Measurements from ENCODE around the gene USP47.

Gene USP47

DNA sequence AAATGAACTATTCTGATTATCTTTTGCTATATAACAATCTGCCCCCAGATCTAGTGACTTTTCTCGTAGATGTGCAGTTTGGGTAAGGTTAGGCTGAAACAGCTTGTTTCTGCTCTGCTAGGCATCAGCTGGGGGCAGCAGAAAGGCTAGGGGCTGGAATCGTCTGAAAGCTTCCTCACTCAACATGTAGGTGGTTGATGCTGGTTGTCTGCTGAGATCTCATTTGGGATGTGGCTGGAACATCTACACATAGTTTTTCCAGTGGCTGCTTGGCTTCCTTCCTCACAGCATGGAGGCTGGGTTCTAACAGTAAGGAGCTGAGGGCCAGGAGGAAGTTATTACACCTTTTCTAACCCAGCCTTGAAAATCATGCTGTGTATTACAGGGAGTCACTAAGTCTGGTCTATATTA, 30.2 kb downstream of the USP47 start:
- no peak for DNase-seq

DNA sequence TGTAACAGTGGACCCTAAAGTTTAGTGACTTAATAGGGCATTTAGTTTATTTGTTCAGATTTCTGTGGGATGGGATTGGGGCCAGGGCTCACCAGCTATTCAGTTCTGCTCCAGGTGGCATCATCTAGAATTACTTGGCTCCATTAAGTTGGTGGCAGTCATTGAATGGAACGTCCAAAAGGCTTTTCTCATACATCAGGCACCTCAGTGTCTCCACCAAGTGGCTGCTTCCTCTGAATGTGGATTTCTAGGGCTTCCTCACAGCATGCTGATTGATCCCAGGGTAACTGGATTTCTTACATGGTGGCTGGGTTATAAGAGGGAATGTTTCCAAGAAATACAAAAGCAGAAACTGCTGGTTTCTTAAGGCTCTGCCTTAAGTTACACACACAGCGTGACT, 34.7 kb downstream of the USP47 start:
- no peak for DNase-seq

DNA sequence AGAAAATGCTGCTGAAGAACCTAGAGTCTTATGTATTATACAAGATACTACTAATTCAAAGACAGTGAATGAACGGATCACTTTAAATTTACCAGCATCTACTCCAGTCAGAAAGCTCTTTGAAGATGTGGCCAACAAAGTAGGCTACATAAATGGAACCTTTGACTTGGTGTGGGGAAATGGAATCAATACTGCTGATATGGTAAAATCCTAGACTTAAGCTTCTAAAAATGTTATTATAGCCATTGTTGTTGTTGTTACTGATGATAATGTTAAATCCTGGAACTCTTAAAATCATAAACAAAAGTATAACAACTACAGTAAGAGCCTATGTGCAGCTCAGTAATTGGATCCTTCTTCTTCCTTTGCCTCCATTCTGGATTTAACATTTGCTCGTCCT, 38.4 kb downstream of the USP47 start:
- DNase-seq: no peak

- no peak for DNase-seq
Observed at GRCh38 chr11:11882539-11882938, 40.8 kb downstream of the USP47 start.

- DNase-seq: no peak
Observed at GRCh38 chr11:11884351-11884750, 42.6 kb downstream of the USP47 start.

DNA sequence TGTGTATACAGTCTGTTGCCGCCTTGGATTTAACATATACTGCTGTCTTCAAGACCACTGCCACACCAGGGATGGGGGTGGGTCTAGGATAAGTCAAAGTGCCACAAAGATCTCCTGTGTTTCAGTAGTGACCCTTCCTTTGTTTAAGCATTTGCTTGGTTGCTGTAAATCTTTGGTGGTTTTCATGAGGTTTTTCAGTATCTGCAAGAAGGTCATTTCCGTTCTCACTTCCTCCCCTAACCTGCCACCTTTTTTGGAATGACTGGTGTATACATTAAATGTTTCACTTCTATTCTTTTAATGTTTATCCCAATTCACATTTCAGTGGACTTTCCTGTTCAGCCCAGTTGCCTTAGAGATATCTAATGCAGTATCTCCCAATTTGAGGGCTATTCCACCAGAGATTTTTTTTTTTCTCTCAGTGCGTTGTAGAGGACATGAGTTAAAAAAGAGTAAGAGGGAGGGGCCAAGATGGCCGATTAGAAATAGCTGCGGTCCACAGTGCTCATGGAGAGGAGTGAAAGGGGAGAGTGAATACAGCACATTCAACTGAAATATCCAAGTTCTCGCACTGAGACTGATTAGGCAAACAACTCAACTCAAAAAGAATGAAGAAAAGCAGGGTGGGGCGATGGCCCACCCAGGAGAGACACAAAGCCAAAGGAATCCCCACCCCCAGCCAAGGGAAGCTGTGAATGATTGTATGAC, 43.2 kb downstream of the USP47 start:
- DNase-seq: no peak

GRCh38 chr11:11894486-11894885, 52.7 kb downstream of the USP47 start:
- no peak for DNase-seq

GRCh38 chr11:11895672-11896071, 53.9 kb downstream of the USP47 start:
- no peak for DNase-seq

DNA sequence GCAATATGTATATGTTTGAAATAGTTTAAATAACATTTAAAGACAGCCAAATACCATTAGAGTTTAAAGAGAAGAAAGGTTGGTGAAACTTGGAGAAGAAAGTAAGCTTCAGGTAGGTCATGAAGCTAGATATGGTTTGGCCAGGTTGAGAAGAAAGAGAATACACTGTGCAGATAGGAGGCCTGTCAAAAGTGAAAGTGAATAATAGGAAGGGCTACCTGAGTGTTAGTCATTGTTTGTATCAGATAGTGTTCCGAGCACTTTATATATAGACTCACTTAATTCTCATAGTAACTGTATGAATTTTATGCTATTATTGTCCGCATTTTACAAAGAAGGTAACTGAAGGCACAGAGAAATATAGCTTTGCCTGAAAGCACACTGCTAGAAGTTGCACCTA, 56.9 kb downstream of the USP47 start:
- no peak for DNase-seq

DNA sequence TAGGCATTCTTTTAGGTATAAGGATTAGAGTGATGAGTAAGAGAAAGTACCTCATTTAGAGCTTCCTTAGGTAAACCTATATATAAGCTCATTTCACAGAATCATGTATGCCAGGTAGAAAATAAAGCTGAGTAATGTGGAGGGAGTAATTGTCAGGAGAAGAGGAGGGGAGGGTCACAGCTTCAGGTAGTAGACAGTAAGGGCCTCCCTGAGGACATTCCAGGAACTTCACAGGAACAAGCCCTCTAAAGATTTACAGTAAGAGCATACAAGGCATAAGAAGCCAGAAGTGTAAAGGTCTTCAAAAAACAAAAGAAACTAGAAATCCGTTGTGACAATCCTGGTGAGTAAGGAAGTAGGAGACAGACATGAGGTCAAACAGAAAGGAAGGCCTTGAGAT, 57.6 kb downstream of the USP47 start:
- no peak for DNase-seq

- no peak for DNase-seq
Observed at GRCh38 chr11:11901929-11902328, 60.2 kb downstream of the USP47 start.

DNA sequence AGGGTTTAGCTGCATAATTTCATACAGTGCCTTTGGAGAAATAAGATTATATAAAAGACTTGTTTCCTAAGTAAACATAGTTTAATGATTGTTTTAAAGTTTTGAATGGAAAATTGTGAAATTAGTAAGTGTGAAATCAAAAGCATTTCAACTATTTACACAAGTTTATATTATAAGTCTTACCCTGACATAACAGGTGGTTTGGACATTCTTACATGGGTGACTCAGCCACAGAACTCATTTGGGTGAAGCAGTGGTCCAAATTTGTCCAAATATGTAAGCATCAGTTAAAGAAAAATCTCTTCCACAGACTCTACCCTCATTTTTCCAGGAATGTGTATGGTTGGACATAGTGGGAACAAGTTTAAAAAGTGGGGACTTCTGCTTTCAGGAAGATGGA, 68.0 kb downstream of the USP47 start:
- DNase-seq: no peak

- DNase-seq: no peak
Observed at GRCh38 chr11:11910541-11910940, 68.8 kb downstream of the USP47 start.

- DNase-seq: no peak
Observed at GRCh38 chr11:11913395-11913794, 71.6 kb downstream of the USP47 start.

- no peak for DNase-seq
Observed at GRCh38 chr11:11915625-11916024, 73.9 kb downstream of the USP47 start.

GRCh38 chr11:11916981-11917399, 75.2 kb downstream of the USP47 start:
- no peak for DNase-seq

DNA sequence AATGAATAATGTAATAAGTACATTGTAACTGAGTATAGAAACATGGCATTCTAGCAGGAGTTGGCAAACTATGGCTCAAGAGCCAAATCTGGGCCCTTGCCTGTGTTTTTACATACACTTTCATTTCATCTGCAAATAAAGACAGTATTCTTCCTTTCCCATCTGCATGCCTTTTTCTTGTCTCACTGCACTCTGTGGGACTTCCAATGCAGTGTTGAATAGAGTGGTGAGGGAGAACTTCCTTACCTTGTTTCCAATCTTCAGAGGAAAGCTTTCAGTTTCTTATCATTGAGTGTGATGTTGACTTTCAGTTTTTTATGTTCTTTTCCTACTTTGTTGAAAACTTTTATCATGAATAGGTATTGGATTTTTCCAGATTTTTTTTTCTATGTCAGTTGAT, 82.1 kb downstream of the USP47 start:
- DNase-seq: no peak

DNA sequence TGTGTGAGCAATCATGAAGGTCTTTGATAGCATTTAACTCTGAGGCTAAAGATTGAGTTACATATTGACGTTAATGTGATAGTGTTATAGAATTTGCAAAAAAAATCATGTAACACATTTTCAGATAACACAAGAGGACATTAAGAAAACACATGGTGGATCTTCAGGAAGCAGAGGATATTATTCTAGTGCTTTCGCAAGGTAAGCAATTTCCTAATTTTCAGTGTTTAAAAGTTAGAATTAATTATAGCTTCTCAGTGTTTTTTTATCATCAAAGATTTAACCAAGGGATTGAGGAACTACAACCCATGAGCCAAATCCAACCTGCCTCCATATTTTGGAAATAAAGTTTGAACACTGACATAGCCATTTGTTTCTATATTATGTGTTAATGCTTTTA, 88.1 kb downstream of the USP47 start:
- no peak for DNase-seq

DNA sequence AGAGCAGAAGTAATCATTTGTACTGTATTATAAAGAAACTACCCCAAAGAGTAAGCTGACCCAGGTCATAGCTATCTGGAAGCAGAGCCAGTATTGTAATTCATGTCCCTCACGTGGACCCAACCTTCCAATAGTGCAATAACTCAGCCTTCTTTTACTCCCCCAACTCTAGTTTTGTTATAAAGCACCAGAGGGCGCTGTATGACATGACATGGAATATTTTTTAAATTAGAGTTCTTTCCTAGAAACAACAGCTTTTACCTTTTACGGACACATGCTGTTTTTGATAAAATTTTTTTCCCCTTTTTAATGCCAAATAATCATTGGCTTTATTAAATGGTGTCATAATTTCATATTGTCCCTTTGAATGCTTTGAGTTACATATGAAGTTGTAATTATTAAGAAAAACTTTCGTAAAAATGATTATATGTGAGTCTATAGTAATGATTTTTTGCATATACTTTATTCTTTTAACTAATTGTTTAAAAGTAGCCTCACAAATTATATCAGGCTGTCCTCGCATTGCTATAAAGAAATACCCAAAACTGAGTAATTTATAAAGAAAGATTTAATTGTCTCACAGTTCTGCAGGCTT, 89.8 kb downstream of the USP47 start:
- no peak for DNase-seq

DNA sequence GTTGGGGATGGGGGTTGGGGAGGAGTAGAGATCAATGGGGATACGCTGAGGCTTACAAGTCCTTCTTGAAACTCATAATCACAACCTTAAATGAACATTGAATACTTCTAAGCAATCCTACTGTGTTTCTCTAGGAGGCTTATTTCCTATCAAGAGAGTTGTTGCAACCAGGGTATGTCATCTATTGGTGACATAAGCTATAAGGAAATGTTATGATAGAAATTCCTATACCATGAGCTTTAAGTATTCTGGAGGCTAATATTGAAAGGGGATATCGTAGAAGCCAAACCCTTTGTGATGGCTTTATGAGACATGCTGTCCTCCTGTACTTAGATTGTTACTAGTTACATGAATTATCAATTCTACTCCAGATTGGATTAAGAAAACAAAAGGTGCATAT, 93.8 kb downstream of the USP47 start:
- no peak for DNase-seq

DNA sequence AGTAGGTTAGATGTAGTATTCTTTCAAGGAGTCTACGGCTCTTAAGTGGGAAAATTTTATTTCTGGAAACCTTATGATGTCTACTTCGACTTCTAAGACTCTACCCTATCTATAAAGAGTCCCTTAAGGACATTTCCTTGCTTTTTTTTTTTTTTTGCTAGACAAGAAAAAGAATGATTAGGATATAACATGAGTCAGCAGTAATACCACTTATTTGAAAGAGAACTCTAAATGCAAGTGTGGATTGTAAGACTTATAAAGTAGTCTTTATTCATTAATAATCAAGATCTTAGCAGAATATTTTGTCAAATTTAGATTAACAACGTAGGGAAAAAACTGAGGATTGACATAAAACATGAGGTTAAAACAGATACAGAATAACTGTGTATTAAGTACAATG, 95.7 kb downstream of the USP47 start:
- no peak for DNase-seq

- DNase-seq: no peak
Observed at GRCh38 chr11:11937957-11938356, 96.2 kb downstream of the USP47 start.

GRCh38 chr11:11940551-11940950, 98.8 kb downstream of the USP47 start:
- DNase-seq: no peak

- no peak for DNase-seq
Observed at GRCh38 chr11:11942668-11943067, 100.9 kb downstream of the USP47 start.

DNA sequence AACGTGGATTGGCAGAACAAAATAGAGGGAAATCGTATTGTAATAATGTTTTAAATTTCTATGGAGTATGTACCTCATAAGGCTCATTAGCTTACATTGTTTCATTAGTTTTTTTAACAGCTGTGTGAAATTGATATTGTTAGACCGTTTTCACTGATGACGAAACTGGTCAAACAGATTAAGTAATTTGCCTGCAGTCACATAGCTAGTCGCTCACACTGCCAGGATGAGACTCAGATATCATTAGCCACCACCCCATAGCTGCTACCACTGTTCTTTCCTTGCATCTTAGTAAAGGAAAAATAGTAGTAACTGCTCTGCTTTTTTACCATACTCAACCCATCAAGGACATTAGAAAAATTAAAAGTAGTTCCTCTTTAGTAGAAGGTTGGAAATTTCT, 102.7 kb downstream of the USP47 start:
- no peak for DNase-seq

Measured in activated naive CD4-positive, alpha-beta T cell treated with Interleukin-2 at 50 U/mL for 16 hours (primary cell).